WTC11 (cell line): ENCODE measurements around the gene SPEM2.

Experiments
- GABPB1 ChIP-seq: sonication (generic); formaldehyde crosslinking; IDR thresholded peaks from 2 replicates; pipeline ENCODE4 v1.8.1; 2023; ENCODE audit warnings: mild to moderate bottlenecking, missing genetic modification reagents
- MLX ChIP-seq: sonication (generic); formaldehyde crosslinking; IDR thresholded peaks from 2 replicates; pipeline ENCODE4 v1.8.1; 2023; ENCODE audit warnings: mild to moderate bottlenecking, missing genetic modification reagents, moderate library complexity
- NFYB ChIP-seq: sonication (generic); formaldehyde crosslinking; conservative IDR thresholded peaks from 2 replicates; pipeline ENCODE4 v1.8.0; 2022; ENCODE audit warnings: low read depth, missing genetic modification reagents
- PREB ChIP-seq: sonication (generic); formaldehyde crosslinking; IDR thresholded peaks from 2 replicates; pipeline ENCODE4 v1.8.1; 2022; ENCODE audit warnings: mild to moderate bottlenecking, missing genetic modification reagents, moderate library complexity, borderline replicate concordance
- SP1 ChIP-seq: sonication (generic); formaldehyde crosslinking; conservative IDR thresholded peaks from 2 replicates; pipeline ENCODE4 v1.8.1; 2022; ENCODE audit warnings: missing genetic modification reagents
- TP53 ChIP-seq: sonication (generic); formaldehyde crosslinking; IDR thresholded peaks from 2 replicates; pipeline ENCODE4 v1.8.1; 2023; ENCODE audit warnings: mild to moderate bottlenecking, missing genetic modification reagents
- ZNF671 ChIP-seq: fragments of 250-450 bp; sonication (Bioruptor Pico); IDR thresholded peaks from 2 replicates; pipeline ENCODE4 v1.8.0; 2021; ENCODE audit warnings: mild to moderate bottlenecking
- TF ChIP-seq, protein P1 (sequence below): fragments of 200-600 bp; IDR thresholded peaks from 2 replicates; pipeline ENCODE4 v1.8.0; 2022; ENCODE audit warnings: antibody characterized with exemption
- TF ChIP-seq, protein P2 (sequence below): sonication (generic); formaldehyde crosslinking; IDR thresholded peaks from 2 replicates; pipeline ENCODE4 v1.8.1; 2022; ENCODE audit warnings: missing genetic modification reagents, borderline replicate concordance

DNA sequence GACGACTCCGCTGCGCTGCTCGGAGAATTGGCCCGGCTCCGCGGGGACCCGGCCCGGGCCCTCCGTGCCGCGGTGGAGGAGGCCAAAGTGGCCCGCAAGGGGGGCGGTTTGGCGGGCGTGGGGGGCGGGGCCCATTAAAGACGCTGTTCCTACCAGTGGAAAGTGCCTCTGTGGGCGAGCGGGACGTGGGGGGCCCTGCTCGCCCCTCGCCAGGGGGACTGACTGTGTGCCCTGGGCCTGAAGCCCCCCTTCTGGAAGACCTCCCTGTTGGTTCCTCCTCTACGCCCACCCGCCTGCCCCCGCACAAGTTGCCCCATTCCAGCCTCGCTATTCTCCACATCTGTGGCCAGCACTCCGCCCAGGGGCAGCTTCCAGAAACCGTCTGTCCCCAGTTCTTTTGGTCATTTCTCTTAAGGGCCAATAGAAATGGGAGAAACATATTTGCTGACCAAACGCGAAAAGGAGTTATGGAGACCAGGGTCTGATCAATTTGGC is 12.0 kb downstream of the SPEM2 start:
- TF ChIP-seq, protein P1, sequence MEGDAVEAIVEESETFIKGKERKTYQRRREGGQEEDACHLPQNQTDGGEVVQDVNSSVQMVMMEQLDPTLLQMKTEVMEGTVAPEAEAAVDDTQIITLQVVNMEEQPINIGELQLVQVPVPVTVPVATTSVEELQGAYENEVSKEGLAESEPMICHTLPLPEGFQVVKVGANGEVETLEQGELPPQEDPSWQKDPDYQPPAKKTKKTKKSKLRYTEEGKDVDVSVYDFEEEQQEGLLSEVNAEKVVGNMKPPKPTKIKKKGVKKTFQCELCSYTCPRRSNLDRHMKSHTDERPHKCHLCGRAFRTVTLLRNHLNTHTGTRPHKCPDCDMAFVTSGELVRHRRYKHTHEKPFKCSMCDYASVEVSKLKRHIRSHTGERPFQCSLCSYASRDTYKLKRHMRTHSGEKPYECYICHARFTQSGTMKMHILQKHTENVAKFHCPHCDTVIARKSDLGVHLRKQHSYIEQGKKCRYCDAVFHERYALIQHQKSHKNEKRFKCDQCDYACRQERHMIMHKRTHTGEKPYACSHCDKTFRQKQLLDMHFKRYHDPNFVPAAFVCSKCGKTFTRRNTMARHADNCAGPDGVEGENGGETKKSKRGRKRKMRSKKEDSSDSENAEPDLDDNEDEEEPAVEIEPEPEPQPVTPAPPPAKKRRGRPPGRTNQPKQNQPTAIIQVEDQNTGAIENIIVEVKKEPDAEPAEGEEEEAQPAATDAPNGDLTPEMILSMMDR = no peak
- TF ChIP-seq SP1 (no peak), TP53 (CRISPR knock-in tag) (no peak), PREB (CRISPR knock-in tag) (no peak), GABPB1 (no peak), ZNF671 (CRISPR knock-in tag) (no peak), MLX (CRISPR knock-in tag) (no peak), NFYB (no peak)
- TF ChIP-seq, protein P2, sequence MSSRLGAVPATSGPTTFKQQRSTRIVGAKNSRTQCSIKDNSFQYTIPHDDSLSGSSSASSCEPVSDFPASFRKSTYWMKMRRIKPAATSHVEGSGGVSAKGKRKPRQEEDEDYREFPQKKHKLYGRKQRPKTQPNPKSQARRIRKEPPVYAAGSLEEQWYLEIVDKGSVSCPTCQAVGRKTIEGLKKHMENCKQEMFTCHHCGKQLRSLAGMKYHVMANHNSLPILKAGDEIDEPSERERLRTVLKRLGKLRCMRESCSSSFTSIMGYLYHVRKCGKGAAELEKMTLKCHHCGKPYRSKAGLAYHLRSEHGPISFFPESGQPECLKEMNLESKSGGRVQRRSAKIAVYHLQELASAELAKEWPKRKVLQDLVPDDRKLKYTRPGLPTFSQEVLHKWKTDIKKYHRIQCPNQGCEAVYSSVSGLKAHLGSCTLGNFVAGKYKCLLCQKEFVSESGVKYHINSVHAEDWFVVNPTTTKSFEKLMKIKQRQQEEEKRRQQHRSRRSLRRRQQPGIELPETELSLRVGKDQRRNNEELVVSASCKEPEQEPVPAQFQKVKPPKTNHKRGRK (CRISPR knock-in tag) = no peak
